ENCODE measurements around the gene REC114. TPM values are rescaled to one million over a fixed set of nuclear protein-coding genes. Genes with fewer than 3 reads are reported as not detected.
"Not testable (repeated sequence)": the region's sequence is repeated elsewhere in the genome, so short reads cannot be mapped to it uniquely, and the experiment has no call there.

Gene REC114, protein sequence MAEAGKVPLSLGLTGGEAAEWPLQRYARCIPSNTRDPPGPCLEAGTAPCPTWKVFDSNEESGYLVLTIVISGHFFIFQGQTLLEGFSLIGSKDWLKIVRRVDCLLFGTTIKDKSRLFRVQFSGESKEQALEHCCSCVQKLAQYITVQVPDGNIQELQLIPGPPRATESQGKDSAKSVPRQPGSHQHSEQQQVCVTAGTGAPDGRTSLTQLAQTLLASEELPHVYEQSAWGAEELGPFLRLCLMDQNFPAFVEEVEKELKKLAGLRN
- polyA plus RNA-seq (ENCODE audit: insufficient read length), result 0.23 TPM

- DNase-seq, result no peak
Observed at GRCh38 chr15:73442968-73443367, at the start of gene REC114. Gene REC114 (plus strand): TSS chr15:73443164. CDS start chr15:73443186, 22 bp downstream.

- DNase-seq, result no peak
Observed at GRCh38 chr15:73393336-73393735, 49.6 kb upstream of the REC114 start.

- DNase-seq, result peak; percentile 8
Observed at GRCh38 chr15:73394782-73395181, 48.2 kb upstream of the REC114 start.

- no peak for DNase-seq
Observed at GRCh38 chr15:73395671-73396070, 47.3 kb upstream of the REC114 start.

DNA sequence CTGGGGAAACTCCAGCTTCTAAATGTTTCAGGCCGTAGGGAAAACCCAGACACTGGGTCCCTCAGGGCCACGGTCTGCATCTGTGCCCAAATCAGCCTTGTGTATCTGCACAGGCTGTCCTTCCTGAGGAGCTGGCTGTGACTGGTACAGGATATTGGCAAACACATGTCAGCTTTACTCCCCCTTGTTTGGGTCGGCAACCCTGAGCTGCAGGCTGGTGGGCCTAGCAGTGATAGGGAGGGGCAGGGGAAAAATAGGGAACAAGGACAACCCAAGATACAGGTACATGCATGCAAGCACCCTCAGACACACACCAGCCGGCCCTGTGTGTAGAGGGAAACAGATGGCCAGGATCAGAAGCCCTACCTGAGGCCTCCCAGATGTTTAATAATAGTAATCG is 45.5 kb upstream of the REC114 start:
- DNase-seq, result no peak

DNA sequence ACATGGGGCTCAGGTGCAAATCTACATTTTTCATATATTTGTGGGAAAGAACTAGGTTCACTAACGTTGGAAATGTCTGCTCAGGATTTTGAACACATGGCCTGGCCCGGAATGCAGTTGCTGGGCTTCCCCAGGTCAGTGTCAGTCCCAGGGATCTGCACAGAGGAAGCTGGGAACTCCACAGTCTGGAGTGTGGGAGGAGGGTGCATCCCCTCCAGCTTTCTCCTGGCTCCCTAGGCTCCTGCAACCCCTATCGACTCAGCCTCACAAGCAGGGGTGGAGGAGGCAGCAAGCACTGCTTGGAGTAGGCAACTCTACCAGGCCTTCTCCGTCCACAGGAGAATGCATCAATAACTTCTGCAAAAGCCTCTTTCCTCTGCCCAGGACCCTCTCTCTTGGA is 44.1 kb upstream of the REC114 start:
- DNase-seq, result no peak

DNA sequence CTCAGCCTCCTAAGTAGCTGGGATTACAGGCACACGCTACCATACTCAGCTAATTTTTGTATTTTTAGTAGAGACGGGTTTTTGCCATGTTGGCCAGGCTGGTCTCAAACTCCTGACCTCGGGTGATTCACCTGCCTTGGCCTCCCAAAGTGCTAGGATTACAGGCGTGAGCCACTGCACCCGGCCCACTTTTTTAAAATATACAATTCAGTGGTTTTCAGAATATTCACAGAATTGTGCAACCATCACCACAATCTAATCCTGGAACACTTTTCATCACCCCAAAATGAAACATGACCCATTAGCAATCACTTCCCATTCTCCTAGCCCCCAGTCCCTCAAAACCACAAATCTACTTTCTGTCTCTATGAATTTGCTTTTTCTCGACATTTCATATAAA is 42.7 kb upstream of the REC114 start:
- not testable (repeated sequence) for DNase-seq

GRCh38 chr15:73403171-73403570 is 39.8 kb upstream of the REC114 start:
- no peak for DNase-seq

DNA sequence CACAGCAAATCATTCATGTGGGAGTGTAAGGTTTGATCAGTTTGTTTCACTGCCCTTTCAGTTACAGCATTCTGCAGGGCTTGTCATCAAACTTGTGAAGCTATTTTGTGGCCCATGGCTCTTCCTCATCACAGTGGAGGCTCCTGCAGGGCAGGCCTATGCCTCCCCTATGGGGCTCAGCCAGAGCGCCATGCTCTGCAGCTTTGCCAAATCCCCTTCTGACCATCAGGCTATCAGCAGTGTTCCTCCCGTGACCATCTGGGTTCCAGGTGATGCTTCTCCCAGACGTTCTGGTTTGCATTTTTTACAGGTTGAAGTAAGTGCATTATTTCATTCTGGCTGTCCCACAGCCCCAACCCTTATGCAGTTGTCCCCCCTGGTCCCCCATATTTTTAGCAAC is 28.1 kb upstream of the REC114 start:
- DNase-seq, result no peak

- DNase-seq, result no peak
Observed at GRCh38 chr15:73424506-73424905, 18.5 kb upstream of the REC114 start.

DNA sequence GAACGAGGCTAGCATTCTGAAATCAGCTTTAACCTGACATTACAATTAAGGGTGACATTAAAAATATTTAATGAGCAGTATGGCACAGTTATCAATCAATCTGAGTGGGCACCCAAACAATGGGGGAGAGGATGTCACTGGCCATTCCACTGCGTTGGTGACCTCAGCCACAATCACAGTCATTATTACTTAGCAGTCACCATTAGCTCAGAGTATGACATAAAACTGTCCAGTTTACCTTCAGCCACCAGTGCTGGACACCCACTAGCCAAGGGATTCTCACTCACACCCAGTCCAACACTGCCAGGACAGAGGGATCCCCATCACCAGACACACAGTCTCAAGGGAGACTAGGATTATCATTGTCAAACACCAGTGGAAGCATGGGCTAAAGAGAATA is 17.5 kb upstream of the REC114 start:
- no peak for DNase-seq

- no peak for DNase-seq
Observed at GRCh38 chr15:73426323-73426994, 16.5 kb upstream of the REC114 start.

DNA sequence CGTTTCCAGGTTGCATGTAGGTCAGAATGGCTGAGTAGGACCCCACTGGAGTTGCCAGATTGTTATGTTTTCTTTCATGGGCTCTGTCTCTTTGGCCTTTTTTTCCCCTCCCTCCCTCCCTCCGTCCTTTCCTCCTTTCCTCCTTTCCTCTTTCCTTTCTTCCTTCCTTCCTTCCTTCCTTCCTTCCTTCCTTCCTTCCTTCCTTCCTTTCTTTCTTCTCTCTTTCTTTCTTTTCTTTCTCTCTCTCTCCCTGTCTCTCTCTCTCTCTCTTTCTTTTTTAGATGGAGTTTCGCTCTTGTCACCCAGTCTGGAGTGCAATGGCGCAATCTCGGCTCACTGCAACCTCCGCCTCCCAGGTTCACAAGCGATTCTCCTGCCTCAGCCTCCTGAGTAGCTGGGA is 11.6 kb upstream of the REC114 start:
- not testable (repeated sequence) for DNase-seq

DNA sequence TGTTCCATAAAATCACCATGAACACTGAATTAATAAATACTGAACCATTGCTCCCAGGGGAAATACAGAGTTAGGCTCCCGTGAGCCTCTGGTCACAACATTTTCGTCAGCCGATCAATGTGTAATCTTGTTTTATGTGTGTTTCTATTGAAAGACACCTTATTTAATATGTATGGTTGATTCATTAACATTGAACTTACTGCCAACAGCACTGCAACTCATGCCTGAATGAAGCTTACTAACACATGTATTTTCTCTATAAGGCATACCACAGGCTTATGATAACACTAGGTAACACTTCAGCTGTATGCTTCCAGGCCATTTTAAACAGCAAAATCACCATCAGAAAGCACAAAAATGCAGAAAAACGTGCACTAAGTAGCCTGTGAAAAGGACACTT is 9.1 kb upstream of the REC114 start:
- no peak for DNase-seq

DNA sequence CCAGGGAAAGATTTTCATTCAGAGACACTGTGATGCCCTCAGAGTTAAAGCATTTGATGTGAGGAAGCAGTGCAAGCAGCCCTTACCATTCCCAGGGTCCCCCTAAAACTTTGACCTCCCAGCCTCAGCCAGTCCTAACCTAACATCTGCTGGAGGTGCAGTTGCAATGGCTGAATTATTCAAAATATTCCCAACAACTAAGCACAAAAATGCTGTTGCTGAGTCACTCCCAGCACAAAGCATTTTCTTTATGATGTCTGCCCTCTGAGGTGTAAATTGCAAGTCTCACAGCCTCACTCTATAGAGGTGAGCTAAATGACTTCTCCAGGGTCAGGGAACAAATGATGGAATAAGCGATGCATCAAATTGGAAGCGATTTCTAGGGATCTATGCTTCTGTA is 6.4 kb upstream of the REC114 start:
- no peak for DNase-seq

GRCh38 chr15:73437543-73438109 is 5.3 kb upstream of the REC114 start:
- DNase-seq, result no peak

DNA sequence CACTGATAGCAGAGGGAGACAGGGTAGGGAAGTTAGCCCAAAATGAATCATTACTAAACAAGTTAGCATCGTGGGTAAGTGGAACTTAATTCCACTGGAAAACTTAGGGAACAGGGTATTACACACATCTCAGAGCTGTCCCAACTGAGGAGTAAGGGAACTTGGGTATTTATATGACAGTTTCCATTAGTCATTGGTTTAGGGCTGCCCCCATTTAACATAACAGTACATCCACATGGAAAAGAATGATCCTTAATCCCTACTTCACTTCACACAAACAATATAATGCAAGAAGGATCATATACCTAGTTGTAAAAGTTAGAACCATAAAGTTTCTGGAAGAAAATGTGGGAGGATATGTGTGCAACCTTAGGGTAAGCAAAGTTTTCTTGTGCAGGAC is 4.3 kb upstream of the REC114 start:
- DNase-seq, result no peak

- DNase-seq, result no peak
Observed at GRCh38 chr15:73440571-73440970, 2.4 kb upstream of the REC114 start.

DNA sequence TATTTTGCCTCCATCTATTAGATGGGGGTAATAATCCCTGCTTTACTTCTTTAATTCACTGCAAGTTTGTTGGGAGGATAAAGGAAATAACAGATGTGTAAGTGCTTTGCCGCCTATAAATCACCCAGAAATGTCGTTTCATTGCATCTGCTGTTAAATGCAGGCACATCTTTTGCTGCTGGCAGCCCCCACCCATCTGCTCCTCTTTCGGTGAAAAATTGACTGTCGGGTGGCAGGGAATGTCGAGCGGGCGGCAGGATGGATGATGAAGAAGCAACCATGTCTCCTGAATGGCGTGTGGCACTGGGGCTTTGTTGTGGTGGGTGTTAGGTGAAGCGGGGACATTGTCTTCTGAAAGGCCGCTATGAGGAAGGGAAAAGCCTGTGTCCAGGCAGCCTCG is 543 bp upstream of the REC114 start:
- no peak for DNase-seq

DNA sequence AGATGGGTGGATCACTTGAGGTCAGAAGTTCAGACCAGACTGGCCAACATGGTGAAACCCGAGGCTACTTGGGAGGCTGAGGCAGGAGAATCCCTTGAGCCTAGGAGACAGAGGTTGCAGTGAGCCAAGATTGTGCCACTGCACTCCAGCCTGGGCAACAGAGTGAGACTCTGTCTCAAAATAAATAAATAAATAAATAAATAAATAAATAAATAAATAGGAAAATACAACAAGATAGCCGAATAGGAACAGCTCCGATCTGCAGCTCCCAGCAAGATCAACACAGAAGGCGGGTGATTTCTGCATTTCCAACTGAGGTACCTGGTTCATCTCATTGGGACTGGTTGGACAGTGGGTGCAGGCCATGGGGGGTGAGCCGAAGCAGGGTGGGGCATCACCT is 4.5 kb downstream of the REC114 start:
- not testable (repeated sequence) for DNase-seq

DNA sequence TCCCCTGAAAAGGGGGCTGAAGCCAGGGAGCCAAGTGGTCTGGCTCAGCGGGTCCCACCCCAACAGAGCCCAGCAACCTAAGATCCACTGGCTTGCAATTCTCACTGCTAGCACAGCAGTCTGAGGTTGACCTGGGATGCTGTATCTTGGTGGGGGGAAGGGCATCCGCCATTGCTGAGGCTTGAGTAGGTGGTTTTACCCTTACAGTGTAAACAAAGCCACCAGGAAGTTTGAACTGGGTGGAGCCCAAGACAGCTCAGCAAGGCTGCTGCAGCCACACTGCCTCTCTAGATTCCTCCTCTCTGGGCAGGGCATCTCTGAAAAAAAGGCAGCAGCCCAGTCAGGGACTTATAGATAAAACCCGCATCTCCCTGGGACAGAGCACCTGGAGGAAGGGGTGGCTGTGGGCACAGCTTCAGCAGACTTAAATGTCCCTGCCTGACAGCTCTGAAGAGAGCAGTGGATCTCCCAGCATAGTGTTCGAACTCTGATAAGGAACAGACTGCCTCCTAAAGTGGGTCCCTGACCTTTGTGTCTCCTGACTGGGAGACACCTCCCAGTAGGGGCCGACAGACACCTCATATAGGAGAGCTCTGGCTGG is 5.3 kb downstream of the REC114 start:
- not testable (repeated sequence) for DNase-seq

- not testable (repeated sequence) for DNase-seq
Observed at GRCh38 chr15:73449980-73450379, 7.0 kb downstream of the REC114 start.

GRCh38 chr15:73454096-73454495 is 11.1 kb downstream of the REC114 start:
- no peak for DNase-seq

DNA sequence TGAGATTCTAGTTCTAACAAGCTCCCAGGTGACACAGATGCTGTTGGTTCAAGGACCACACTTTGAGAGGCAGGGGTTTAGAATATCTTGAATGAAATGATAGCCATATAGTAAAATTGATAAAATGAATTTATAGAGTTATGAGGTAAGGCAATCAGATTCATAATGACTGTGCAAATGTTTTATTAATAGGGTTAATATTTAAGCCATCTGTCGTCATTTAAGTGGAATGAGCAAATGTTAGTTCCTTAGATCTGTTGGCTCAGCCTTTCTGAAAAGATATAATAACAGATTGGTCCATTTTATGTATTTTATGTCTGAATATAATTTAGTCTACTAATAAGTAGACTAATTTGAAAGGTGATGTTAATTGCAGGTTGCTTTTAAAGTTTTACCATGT is 12.9 kb downstream of the REC114 start:
- DNase-seq, result no peak

Measured in hindlimb muscle (tissue), 1 donor.